ENCODE data around the gene SOST.

DNA sequence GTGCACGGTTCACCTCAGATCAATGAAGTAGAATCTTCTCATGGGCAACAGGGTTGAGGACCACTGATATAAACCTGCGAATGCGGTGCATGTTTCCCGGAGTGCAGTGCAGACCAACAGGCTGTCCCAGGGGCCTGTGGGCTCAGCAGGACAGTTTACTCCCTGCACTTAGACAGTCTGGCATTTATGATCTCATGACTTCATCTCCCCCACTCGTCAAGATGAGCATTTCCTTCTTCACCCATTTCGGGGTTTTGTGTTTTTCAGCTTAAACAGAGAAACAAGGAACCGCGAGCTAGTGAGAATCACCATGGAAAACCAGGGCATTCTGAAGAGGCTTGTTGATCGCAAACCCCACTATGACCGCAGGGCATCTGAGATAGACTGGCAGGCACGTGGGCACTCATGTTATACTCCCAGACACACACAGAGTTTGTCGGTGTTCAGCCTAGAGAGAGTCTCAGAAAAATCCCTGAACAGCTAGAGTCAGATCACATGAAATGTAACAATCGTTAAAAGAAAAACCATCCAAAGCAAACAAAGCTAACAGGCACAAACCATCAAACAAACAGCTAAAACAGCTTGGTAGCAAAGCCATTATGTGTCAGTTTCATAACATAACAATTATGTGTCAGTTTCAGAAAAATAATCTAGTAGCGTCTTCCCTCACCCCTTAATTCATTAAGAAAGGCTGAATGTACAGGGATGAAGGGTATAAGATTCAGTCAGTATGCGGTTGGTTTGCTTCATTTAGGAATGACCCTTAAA lies 24.5 kb upstream of the SOST start:
- TF ChIP-seq, protein P1, sequence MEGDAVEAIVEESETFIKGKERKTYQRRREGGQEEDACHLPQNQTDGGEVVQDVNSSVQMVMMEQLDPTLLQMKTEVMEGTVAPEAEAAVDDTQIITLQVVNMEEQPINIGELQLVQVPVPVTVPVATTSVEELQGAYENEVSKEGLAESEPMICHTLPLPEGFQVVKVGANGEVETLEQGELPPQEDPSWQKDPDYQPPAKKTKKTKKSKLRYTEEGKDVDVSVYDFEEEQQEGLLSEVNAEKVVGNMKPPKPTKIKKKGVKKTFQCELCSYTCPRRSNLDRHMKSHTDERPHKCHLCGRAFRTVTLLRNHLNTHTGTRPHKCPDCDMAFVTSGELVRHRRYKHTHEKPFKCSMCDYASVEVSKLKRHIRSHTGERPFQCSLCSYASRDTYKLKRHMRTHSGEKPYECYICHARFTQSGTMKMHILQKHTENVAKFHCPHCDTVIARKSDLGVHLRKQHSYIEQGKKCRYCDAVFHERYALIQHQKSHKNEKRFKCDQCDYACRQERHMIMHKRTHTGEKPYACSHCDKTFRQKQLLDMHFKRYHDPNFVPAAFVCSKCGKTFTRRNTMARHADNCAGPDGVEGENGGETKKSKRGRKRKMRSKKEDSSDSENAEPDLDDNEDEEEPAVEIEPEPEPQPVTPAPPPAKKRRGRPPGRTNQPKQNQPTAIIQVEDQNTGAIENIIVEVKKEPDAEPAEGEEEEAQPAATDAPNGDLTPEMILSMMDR (conservative IDR thresholded peaks at IDR 0.05 in 1 of 2, IDR thresholded peaks at IDR 0.05 in 1 of 2; ENCODE audit: low read depth in 1 of 2, low read length in 2 of 2), result no peak
- no peak for TF ChIP-seq EZH2 (IDR thresholded peaks at IDR 0.05; ENCODE audit: low read length, missing control alignments)

Measured in fibroblast of lung (primary cell).